ENCODE measurements around the gene TBXAS1.

- TF ChIP-seq CTCF (conservative IDR thresholded peaks at IDR 0.05; ENCODE audit: low read length) (no peak), EZH2phosphoT487 (IDR thresholded peaks at IDR 0.05; ENCODE audit: borderline replicate concordance) (no peak)
Measured at GRCh38 chr7:139941421-139941820, 112.4 kb downstream of the TBXAS1 start.

Measured in Loucy (cell line).